ENCODE data around the gene GOLPH3L. TPM values are rescaled to one million over a fixed set of nuclear protein-coding genes. Genes with fewer than 3 reads are reported as not detected.
"Not testable (repeated sequence)": the region's sequence is repeated elsewhere in the genome, so short reads cannot be mapped to it uniquely, and the experiment has no call there.

GOLPH3L gene
- polyA plus RNA-seq, 1 donor = 41.4 TPM

- Histone ChIP-seq H3K4me3 (ENCODE audit: low read length) (no peak overlapping the region), H3K27me3 (ENCODE audit: control insufficient read depth, insufficient read depth, low read length) (no peaks in the 10 kb centered on the region), H3K27ac (ENCODE audit: low read length) (no peak overlapping the region), H3K4me1 (ENCODE audit: control insufficient read depth, insufficient read depth, low read length) (peaks cover 2% of the 10 kb centered on the region), H3K36me3 (ENCODE audit: control insufficient read depth, insufficient read depth, low read length) (peaks cover 30% of the 10 kb centered on the region), H3K9me3 (ENCODE audit: control insufficient read depth, low read depth, low read length) (no peaks in the 10 kb centered on the region)
- no peak for DNase-seq
- WGBS (ENCODE audit: insufficient coverage, low lambda C conversion rate) = 100% methylated on average over 1 of the region's 9 CpGs
Observed at GRCh38 chr1:150662811-150663210, 34.1 kb downstream of the GOLPH3L start.

- Histone ChIP-seq H3K4me3 (ENCODE audit: low read length) (no peak overlapping the region), H3K36me3 (ENCODE audit: control insufficient read depth, insufficient read depth, low read length) (peaks cover 30% of the 10 kb centered on the region), H3K9me3 (ENCODE audit: control insufficient read depth, low read depth, low read length) (no peaks in the 10 kb centered on the region), H3K27me3 (ENCODE audit: control insufficient read depth, insufficient read depth, low read length) (no peaks in the 10 kb centered on the region), H3K4me1 (ENCODE audit: control insufficient read depth, insufficient read depth, low read length) (no peaks in the 10 kb centered on the region), H3K27ac (ENCODE audit: low read length) (no peak overlapping the region)
- no peak for DNase-seq
- WGBS (ENCODE audit: insufficient coverage, low lambda C conversion rate) = no CpG with 5 or more reads among the region's 5 CpGs
Observed at GRCh38 chr1:150661156-150661555, 35.8 kb downstream of the GOLPH3L start.

GRCh38 chr1:150660584-150660983 lies 36.4 kb downstream of the GOLPH3L start:
- no peak for DNase-seq
- no peak overlapping the region for H3K27ac ChIP-seq (ENCODE audit: low read length)
- H3K9me3 ChIP-seq (ENCODE audit: control insufficient read depth, low read depth, low read length) = no peaks in the 10 kb centered on the region
- no peak overlapping the region for H3K4me3 ChIP-seq (ENCODE audit: low read length)
- no peaks in the 10 kb centered on the region for H3K27me3 ChIP-seq (ENCODE audit: control insufficient read depth, insufficient read depth, low read length)
- H3K36me3 ChIP-seq (ENCODE audit: control insufficient read depth, insufficient read depth, low read length) = peaks cover 28% of the 10 kb centered on the region
- no peaks in the 10 kb centered on the region for H3K4me1 ChIP-seq (ENCODE audit: control insufficient read depth, insufficient read depth, low read length)
- no CpG with 5 or more reads among the region's 4 CpGs for WGBS (ENCODE audit: insufficient coverage, low lambda C conversion rate)

GRCh38 chr1:150657064-150657463 lies 39.9 kb downstream of the GOLPH3L start:
- H3K9me3 ChIP-seq (ENCODE audit: control insufficient read depth, low read depth, low read length); H3K4me1 ChIP-seq (ENCODE audit: control insufficient read depth, insufficient read depth, low read length); H3K27ac ChIP-seq (ENCODE audit: low read length); DNase-seq; H3K4me3 ChIP-seq (ENCODE audit: low read length); H3K27me3 ChIP-seq (ENCODE audit: control insufficient read depth, insufficient read depth, low read length): not testable (repeated sequence)
- H3K36me3 ChIP-seq (ENCODE audit: control insufficient read depth, insufficient read depth, low read length) = peaks cover 30% of the 10 kb centered on the region
- no CpG with 5 or more reads among the region's 4 CpGs for WGBS (ENCODE audit: insufficient coverage, low lambda C conversion rate)

GRCh38 chr1:150654635-150655034 lies 42.3 kb downstream of the GOLPH3L start:
- not testable (repeated sequence) for H3K4me3 ChIP-seq (ENCODE audit: low read length); H3K4me1 ChIP-seq (ENCODE audit: control insufficient read depth, insufficient read depth, low read length); H3K27me3 ChIP-seq (ENCODE audit: control insufficient read depth, insufficient read depth, low read length); H3K27ac ChIP-seq (ENCODE audit: low read length); DNase-seq; H3K9me3 ChIP-seq (ENCODE audit: control insufficient read depth, low read depth, low read length)
- peaks cover 23% of the 10 kb centered on the region for H3K36me3 ChIP-seq (ENCODE audit: control insufficient read depth, insufficient read depth, low read length)
- WGBS (ENCODE audit: insufficient coverage, low lambda C conversion rate) = 100% methylated on average over 2 of the region's 10 CpGs

GRCh38 chr1:150650193-150650592 lies 46.8 kb downstream of the GOLPH3L start:
- Histone ChIP-seq H3K27me3 (ENCODE audit: control insufficient read depth, insufficient read depth, low read length) (no peaks in the 10 kb centered on the region), H3K36me3 (ENCODE audit: control insufficient read depth, insufficient read depth, low read length) (peaks cover 41% of the 10 kb centered on the region), H3K9me3 (ENCODE audit: control insufficient read depth, low read depth, low read length) (no peaks in the 10 kb centered on the region), H3K4me1 (ENCODE audit: control insufficient read depth, insufficient read depth, low read length) (peaks cover 7% of the 10 kb centered on the region), H3K4me3 (ENCODE audit: low read length) (no peak overlapping the region), H3K27ac (ENCODE audit: low read length) (peak overlapping the region; percentile 46)
- DNase-seq = peak; percentile 71 to 87
- no CpG with 5 or more reads among the region's 1 CpG for WGBS (ENCODE audit: insufficient coverage, low lambda C conversion rate)

GRCh38 chr1:150649441-150650075 lies 47.4 kb downstream of the GOLPH3L start:
- Histone ChIP-seq H3K27me3 (ENCODE audit: control insufficient read depth, insufficient read depth, low read length) (no peaks in the 10 kb centered on the region), H3K4me3 (ENCODE audit: low read length) (no peak overlapping the region), H3K4me1 (ENCODE audit: control insufficient read depth, insufficient read depth, low read length) (peaks cover 7% of the 10 kb centered on the region), H3K27ac (ENCODE audit: low read length) (peak overlapping the region; percentile 46), H3K36me3 (ENCODE audit: control insufficient read depth, insufficient read depth, low read length) (peaks cover 41% of the 10 kb centered on the region), H3K9me3 (ENCODE audit: control insufficient read depth, low read depth, low read length) (no peaks in the 10 kb centered on the region)
- WGBS (ENCODE audit: insufficient coverage, low lambda C conversion rate) = 86% methylated on average over 1 of the region's 5 CpGs
- no peak for DNase-seq

GRCh38 chr1:150642296-150642695 lies 54.7 kb downstream of the GOLPH3L start:
- H3K27ac ChIP-seq (ENCODE audit: low read length) = no peak overlapping the region
- H3K36me3 ChIP-seq (ENCODE audit: control insufficient read depth, insufficient read depth, low read length) = peaks cover 13% of the 10 kb centered on the region
- no peaks in the 10 kb centered on the region for H3K27me3 ChIP-seq (ENCODE audit: control insufficient read depth, insufficient read depth, low read length)
- no peaks in the 10 kb centered on the region for H3K4me1 ChIP-seq (ENCODE audit: control insufficient read depth, insufficient read depth, low read length)
- WGBS (ENCODE audit: insufficient coverage, low lambda C conversion rate) = no CpG with 5 or more reads among the region's 4 CpGs
- H3K9me3 ChIP-seq (ENCODE audit: control insufficient read depth, low read depth, low read length) = no peaks in the 10 kb centered on the region
- no peak for DNase-seq
- H3K4me3 ChIP-seq (ENCODE audit: low read length) = no peak overlapping the region

- H3K4me1 ChIP-seq (ENCODE audit: control insufficient read depth, insufficient read depth, low read length); H3K27me3 ChIP-seq (ENCODE audit: control insufficient read depth, insufficient read depth, low read length); H3K4me3 ChIP-seq (ENCODE audit: low read length); H3K27ac ChIP-seq (ENCODE audit: low read length); H3K9me3 ChIP-seq (ENCODE audit: control insufficient read depth, low read depth, low read length); DNase-seq; H3K36me3 ChIP-seq (ENCODE audit: control insufficient read depth, insufficient read depth, low read length): not testable (repeated sequence)
- WGBS (ENCODE audit: insufficient coverage, low lambda C conversion rate) = 72% methylated on average over 3 of the region's 9 CpGs
Observed at GRCh38 chr1:150641126-150641815, 55.7 kb downstream of the GOLPH3L start.

GRCh38 chr1:150638430-150638829 lies 58.5 kb downstream of the GOLPH3L start:
- not testable (repeated sequence) for H3K27ac ChIP-seq (ENCODE audit: low read length); H3K36me3 ChIP-seq (ENCODE audit: control insufficient read depth, insufficient read depth, low read length); H3K4me3 ChIP-seq (ENCODE audit: low read length); DNase-seq; H3K27me3 ChIP-seq (ENCODE audit: control insufficient read depth, insufficient read depth, low read length); H3K9me3 ChIP-seq (ENCODE audit: control insufficient read depth, low read depth, low read length); H3K4me1 ChIP-seq (ENCODE audit: control insufficient read depth, insufficient read depth, low read length)
- no CpG with 5 or more reads among the region's 6 CpGs for WGBS (ENCODE audit: insufficient coverage, low lambda C conversion rate)

All from large intestine (tissue), 3 donors.